NCI-H2227 (cell line): Measurements from ENCODE around the gene ATG13.
A peak's percentile ranks its signal among the peaks of the same experiment; 100 is the strongest.

Experiments used
- DNase-seq: peaks from one replicate; lab custom pipeline; 2025; ENCODE audit not compliant: unreplicated experiment; lab: John Stamatoyannopoulos, UW

The ATG13 gene

GRCh38 chr11:46604796-46605195, 12.6 kb upstream of the ATG13 start:
- DNase-seq, result no peak

- no peak for DNase-seq
Observed at GRCh38 chr11:46607516-46607915, 9.8 kb upstream of the ATG13 start.

- DNase-seq, result no peak
Observed at GRCh38 chr11:46609386-46609785, 8.0 kb upstream of the ATG13 start.

GRCh38 chr11:46611526-46612304, 5.6 kb upstream of the ATG13 start:
- no peak for DNase-seq

- no peak for DNase-seq
Observed at GRCh38 chr11:46612326-46612725, 5.0 kb upstream of the ATG13 start.

- DNase-seq, result no peak
Observed at GRCh38 chr11:46615756-46616155, 1.6 kb upstream of the ATG13 start.

GRCh38 chr11:46616551-46617133, 711 bp upstream of the ATG13 start:
- no peak for DNase-seq

- no peak for DNase-seq
Observed at GRCh38 chr11:46617972-46618314, 590 bp downstream of the ATG13 start.

- DNase-seq, result peak; percentile 10
Observed at GRCh38 chr11:46618837-46619236, 1.5 kb downstream of the ATG13 start.

- no peak for DNase-seq
Observed at GRCh38 chr11:46625406-46625805, 8.1 kb downstream of the ATG13 start.

GRCh38 chr11:46628961-46629360, 11.6 kb downstream of the ATG13 start:
- no peak for DNase-seq

- DNase-seq, result no peak
Observed at GRCh38 chr11:46630237-46630636, 12.9 kb downstream of the ATG13 start.

GRCh38 chr11:46631676-46632075, 14.3 kb downstream of the ATG13 start:
- DNase-seq, result no peak

GRCh38 chr11:46632502-46632901, 15.1 kb downstream of the ATG13 start:
- no peak for DNase-seq

GRCh38 chr11:46633291-46634217, 16.2 kb downstream of the ATG13 start:
- DNase-seq, result no peak

GRCh38 chr11:46635557-46636139, 18.3 kb downstream of the ATG13 start:
- no peak for DNase-seq

- no peak for DNase-seq
Observed at GRCh38 chr11:46637546-46637945, 20.2 kb downstream of the ATG13 start.

GRCh38 chr11:46639197-46639839, 22.0 kb downstream of the ATG13 start:
- DNase-seq, result peak; percentile 10

GRCh38 chr11:46640036-46640788, 22.9 kb downstream of the ATG13 start:
- no peak for DNase-seq

GRCh38 chr11:46641639-46642038, 24.3 kb downstream of the ATG13 start:
- DNase-seq, result no peak
